Panc1 (cell line): ENCODE results near the gene SPACA7. TPM values are rescaled to one million over a fixed set of nuclear protein-coding genes. Genes with fewer than 3 reads are reported as not detected.

Source experiments
- ATAC-seq: fragments of 200-7000 bp; cut with Tn5 transposase; 2 replicates; pipeline ENCODE4 v1.9.1; 2020; ENCODE audit warnings: mild to moderate bottlenecking, moderate library complexity
- BruUV-seq: library from RNA; stranded (reverse); fragments of 400-500 nt; replicated peaks from 2 replicates; lab custom pipeline; 2021; lab: Mats Ljungman, UMichigan
- CTCF ChIA-PET: fragments of 300-600 bp; sonication (Branson Sonifier 250); formaldehyde crosslinking; loops from one replicate; lab custom pipeline; 2022; ENCODE audit warnings: antibody characterized with exemption; lab: Charles Lee
- POLR2A ChIA-PET: fragments of 300-600 bp; sonication (Branson Sonifier 250); formaldehyde crosslinking; loops from one replicate; lab custom pipeline; 2022; ENCODE audit warnings: antibody characterized with exemption; lab: Charles Lee
- DNase-seq: peaks from one replicate; pipeline ENCODE4 v3.0.0-alpha.2; 2010; ENCODE audit warnings: low read depth, low spot score
- H3K27ac ChIP-seq: 2 replicates; pipeline ENCODE4 v1.5.1; 2011; ENCODE audit warnings: mild to moderate bottlenecking, low read length, inconsistent platforms
- H3K27me3 ChIP-seq: fragments of 200-500 bp; sonication (Bioruptor generic); 2 replicates; pipeline ENCODE4 v1.6.0; 2014; ENCODE audit warnings: low read length, inconsistent platforms; ENCODE audit not compliant: control insufficient read depth, insufficient read depth
- H3K36me3 ChIP-seq: fragments of 200-500 bp; sonication (Bioruptor generic); 2 replicates; pipeline ENCODE4 v1.5.1; 2014; ENCODE audit warnings: inconsistent platforms, mild to moderate bottlenecking, low read length, moderate library complexity; ENCODE audit not compliant: control insufficient read depth, insufficient read depth
- H3K4me1 ChIP-seq: 2 replicates; pipeline ENCODE4 v1.5.1; 2011; ENCODE audit warnings: inconsistent platforms, mild to moderate bottlenecking, low read length, moderate library complexity; ENCODE audit not compliant: control insufficient read depth, insufficient read depth
- H3K4me3 ChIP-seq, 2 experiments: 2 replicates each; pipeline ENCODE4 v1.5.1; 2011 to 2012; ENCODE audit warnings: low read depth in 2 of 2, low read length in 2 of 2, mild to moderate bottlenecking in 2 of 2, inconsistent platforms in 1 of 2, moderate library complexity in 1 of 2
- H3K9me3 ChIP-seq: fragments of 200-500 bp; sonication (Bioruptor generic); 2 replicates; pipeline ENCODE4 v1.5.1; 2014; ENCODE audit warnings: low read depth, mild to moderate bottlenecking, inconsistent platforms, low read length, moderate library complexity; ENCODE audit not compliant: control insufficient read depth, insufficient read depth
- CTCF ChIP-seq: fragments of 450-650 bp; IDR thresholded peaks from 2 replicates; pipeline ENCODE4 v1.5.1; 2017; ENCODE audit warnings: mild to moderate bottlenecking
- POLR2AphosphoS5 ChIP-seq: IDR thresholded peaks from 2 replicates; pipeline ENCODE4 v1.6.1; 2012; ENCODE audit warnings: mild to moderate bottlenecking, low read depth, low read length, moderate library complexity
- REST ChIP-seq, 2 experiments: IDR thresholded peaks; 2 replicates each; pipeline ENCODE4 v1.6.1; 2011 to 2012; ENCODE audit warnings: low read depth in 2 of 2, control low read depth in 1 of 2, low read length in 1 of 2, mild to moderate bottlenecking in 1 of 2, moderate library complexity in 1 of 2; ENCODE audit not compliant: insufficient read depth in 1 of 2
- SIN3A ChIP-seq: IDR thresholded peaks from 2 replicates; pipeline ENCODE4 v1.6.1; 2012; ENCODE audit warnings: low read depth, mild to moderate bottlenecking, low read length, moderate library complexity, borderline replicate concordance; ENCODE audit not compliant: insufficient read depth
- TCF7L2 ChIP-seq: IDR thresholded peaks from 2 replicates; pipeline ENCODE4 v1.6.1; 2011; ENCODE audit warnings: mild to moderate bottlenecking, low read depth, low read length, inconsistent platforms
- in situ Hi-C: cut with HindIII; loops from 2 replicates; pipeline ENCODE4 v1.10.0; 2016; ENCODE audit warnings: low sequenced_read_pairs, low pct_unique_long_range_greater_than_20kb
- intact Hi-C: fragments of 100-400 bp; cut with micrococcal nuclease; formaldehyde crosslinking; loops from one replicate; pipeline ENCODE4 v1.10.0; 2022; ENCODE audit not compliant: unreplicated experiment
- total RNA-seq: library from RNA; stranded (reverse); gene quantifications from one replicate; pipeline ENCODE4 v1.2.1, GENCODE V29; 2021; ENCODE audit not compliant: unreplicated experiment

SPACA7 gene
- total RNA-seq, 1 experiment from 2014 or later = not detected

- intact Hi-C loops = no loop called here
- Histone ChIP-seq H3K9me3 (0 out of 2 replicates have a peak, but pooled peaks cover 2% of the 10 kb centered on the region), H3K36me3 (no peaks in the 10 kb centered on the region), H3K27me3 (no peaks in the 10 kb centered on the region), H3K4me3 (no peak overlapping the region), H3K27ac (no peak overlapping the region), H3K4me1 (no peaks in the 10 kb centered on the region)
- BruUV-seq = no TSS peak
- CTCF ChIA-PET = no interaction called here
- POLR2A ChIA-PET = no interaction called here
- DNase-seq (no peak), ATAC-seq (no peak)
- in situ Hi-C loops = no loop called here
- TF ChIP-seq POLR2AphosphoS5 (no peak), REST (IDR thresholded peaks at IDR 0.05; ENCODE audit: insufficient read depth in 1 of 2, low read depth in 2 of 2, low read length in 1 of 2) (no peak), TCF7L2 (no peak), CTCF (no peak), SIN3A (no peak)
Observed at GRCh38 chr13:112424098-112424497, 47.9 kb downstream of the SPACA7 start.

- intact Hi-C loops (no loop called here), in situ Hi-C loops (no loop called here)
- no peak for TF ChIP-seq REST (IDR thresholded peaks at IDR 0.05; ENCODE audit: insufficient read depth in 1 of 2, low read depth in 2 of 2, low read length in 1 of 2)
- TF ChIP-seq CTCF = no peak
- no peak for TF ChIP-seq SIN3A
- TF ChIP-seq TCF7L2 = no peak
- TF ChIP-seq POLR2AphosphoS5 = no peak
- CTCF ChIA-PET = no interaction called here
- Histone ChIP-seq H3K9me3 (0 out of 2 replicates have a peak, but pooled peaks cover 2% of the 10 kb centered on the region), H3K4me3 (no peak overlapping the region), H3K27ac (no peak overlapping the region), H3K36me3 (no peaks in the 10 kb centered on the region), H3K27me3 (no peaks in the 10 kb centered on the region), H3K4me1 (no peaks in the 10 kb centered on the region)
- no peak for DNase-seq
- ATAC-seq = no peak
- POLR2A ChIA-PET = no interaction called here
- BruUV-seq = no TSS peak
Observed at GRCh38 chr13:112428704-112429103, 52.5 kb downstream of the SPACA7 start.
